ENCODE data around the gene RBMX2. TPM values are rescaled to one million over a fixed set of nuclear protein-coding genes. Genes with fewer than 3 reads are reported as not detected.

The RBMX2 gene
- total and polyA plus RNA-seq, 2 of the 4 experiments (the other 2 are of a cell fraction), result 8.8 to 11.4 TPM

GRCh38 chrX:130413415-130413814 lies 11.6 kb downstream of the RBMX2 start:
- no CpG with 5 or more reads among the region's 2 CpGs for WGBS, 2 experiments (ENCODE audit: extremely low coverage in 2 of 2, insufficient read length in 1 of 2)
- ATAC-seq (ENCODE audit: low read depth), result no peak

More at GRCh38 chrX:130413415-130413814, 11.6 kb downstream of the RBMX2 start:
- TF ChIP-seq, protein P1, sequence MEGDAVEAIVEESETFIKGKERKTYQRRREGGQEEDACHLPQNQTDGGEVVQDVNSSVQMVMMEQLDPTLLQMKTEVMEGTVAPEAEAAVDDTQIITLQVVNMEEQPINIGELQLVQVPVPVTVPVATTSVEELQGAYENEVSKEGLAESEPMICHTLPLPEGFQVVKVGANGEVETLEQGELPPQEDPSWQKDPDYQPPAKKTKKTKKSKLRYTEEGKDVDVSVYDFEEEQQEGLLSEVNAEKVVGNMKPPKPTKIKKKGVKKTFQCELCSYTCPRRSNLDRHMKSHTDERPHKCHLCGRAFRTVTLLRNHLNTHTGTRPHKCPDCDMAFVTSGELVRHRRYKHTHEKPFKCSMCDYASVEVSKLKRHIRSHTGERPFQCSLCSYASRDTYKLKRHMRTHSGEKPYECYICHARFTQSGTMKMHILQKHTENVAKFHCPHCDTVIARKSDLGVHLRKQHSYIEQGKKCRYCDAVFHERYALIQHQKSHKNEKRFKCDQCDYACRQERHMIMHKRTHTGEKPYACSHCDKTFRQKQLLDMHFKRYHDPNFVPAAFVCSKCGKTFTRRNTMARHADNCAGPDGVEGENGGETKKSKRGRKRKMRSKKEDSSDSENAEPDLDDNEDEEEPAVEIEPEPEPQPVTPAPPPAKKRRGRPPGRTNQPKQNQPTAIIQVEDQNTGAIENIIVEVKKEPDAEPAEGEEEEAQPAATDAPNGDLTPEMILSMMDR (conservative IDR thresholded peaks at IDR 0.05; ENCODE audit: low read depth, low read length), result no peak
- TF ChIP-seq FOS (IDR thresholded peaks at IDR 0.05; ENCODE audit: low read depth, low read length), result no peak
- Histone ChIP-seq H2BK20ac (ENCODE audit: low read depth, low read length) (no peak overlapping the region), H3K4ac (ENCODE audit: low read depth, low read length) (no peak overlapping the region), H2AFZ (replicated peaks; ENCODE audit: low read length, poor library complexity) (no peak overlapping the region), H3K36me3 (ENCODE audit: control insufficient read depth, insufficient read depth, low read length) (peaks cover 8% of the 10 kb centered on the region), H3K4me3 (ENCODE audit: insufficient read depth, low read depth, low read length) (no peak overlapping the region), H3K27ac (ENCODE audit: insufficient read depth, low read length) (no peak overlapping the region), H3K27me3 (ENCODE audit: control insufficient read depth, insufficient read depth, low read length) (no peaks in the 10 kb centered on the region), H3K14ac (replicated peaks; ENCODE audit: low read depth, low read length) (no peak overlapping the region), H3K18ac (ENCODE audit: low read depth, low read length) (no peak overlapping the region), H4K20me1 (ENCODE audit: insufficient read depth, low read length) (no peaks in the 10 kb centered on the region), H3K4me2 (ENCODE audit: low read depth, low read length) (no peak overlapping the region), H4K5ac (ENCODE audit: low read depth, low read length) (no peak overlapping the region), H4K8ac (ENCODE audit: low read depth in 2 of 2, low read length in 2 of 2) (no peak overlapping the region), H3K56ac (ENCODE audit: extremely low read depth, insufficient read depth, low read length) (no peak overlapping the region), H2BK120ac (ENCODE audit: low read depth, low read length) (no peak overlapping the region), H4K91ac (ENCODE audit: insufficient read depth, low read depth, low read length) (no peak overlapping the region), H2BK15ac (ENCODE audit: low read depth, low read length) (no peak overlapping the region), H3K79me1 (ENCODE audit: low read depth in 1 of 2, low read length in 2 of 2) (no peaks in the 10 kb centered on the region), H3K9me3 (ENCODE audit: control insufficient read depth, insufficient read depth, low read length) (no peaks in the 10 kb centered on the region), H3K9ac (ENCODE audit: low read depth, low read length) (no peak overlapping the region), H3K4me1 (ENCODE audit: control insufficient read depth, insufficient read depth, low read length) (no peaks in the 10 kb centered on the region), H3K9me1 (ENCODE audit: insufficient read depth, low read length) (no peaks in the 10 kb centered on the region), H2AK5ac (ENCODE audit: low read depth, low read length) (no peak overlapping the region), H2AK9ac (replicated peaks; ENCODE audit: low read depth, low read length, poor library complexity) (no peak overlapping the region), H2BK5ac (ENCODE audit: low read depth, low read length, poor library complexity, severe bottlenecking) (no peak overlapping the region), H3K23ac (ENCODE audit: low read depth, low read length) (no peak overlapping the region)
- dilution Hi-C loops (cut with HindIII; ENCODE audit: low sequenced_read_pairs, unreplicated experiment), result no loop called here
- ChIA-PET CTCF (no interaction called here), POLR2A (ENCODE audit: unreplicated experiment) (no interaction called here)
- no peak for DNase-seq
- in situ Hi-C loops (cut with MboI; ENCODE audit: low sequenced_read_pairs), result no loop called here
- BruUV-seq (replicated peaks), result no TSS peak
- intact Hi-C loops (cut with micrococcal nuclease), result no loop called here
